Inferior parietal cortex (tissue), 1 donor: ENCODE measurements around the gene FOXRED2.
"Not testable (repeated sequence)": the region's sequence is repeated elsewhere in the genome, so short reads cannot be mapped to it uniquely, and the experiment has no call there.

ENCODE experiments used
- DNase-seq: peaks from one replicate; pipeline ENCODE4 v3.0.0-alpha.2; 2016; ENCODE audit errors: extremely low spot score

FOXRED2 gene

GRCh38 chr22:36519906-36520305 lies 13.1 kb upstream of the FOXRED2 start:
- DNase-seq = not testable (repeated sequence)

GRCh38 chr22:36514766-36515165 lies 7.9 kb upstream of the FOXRED2 start:
- DNase-seq = no peak

- DNase-seq = no peak
Measured at GRCh38 chr22:36512991-36513390, 6.2 kb upstream of the FOXRED2 start.

DNA sequence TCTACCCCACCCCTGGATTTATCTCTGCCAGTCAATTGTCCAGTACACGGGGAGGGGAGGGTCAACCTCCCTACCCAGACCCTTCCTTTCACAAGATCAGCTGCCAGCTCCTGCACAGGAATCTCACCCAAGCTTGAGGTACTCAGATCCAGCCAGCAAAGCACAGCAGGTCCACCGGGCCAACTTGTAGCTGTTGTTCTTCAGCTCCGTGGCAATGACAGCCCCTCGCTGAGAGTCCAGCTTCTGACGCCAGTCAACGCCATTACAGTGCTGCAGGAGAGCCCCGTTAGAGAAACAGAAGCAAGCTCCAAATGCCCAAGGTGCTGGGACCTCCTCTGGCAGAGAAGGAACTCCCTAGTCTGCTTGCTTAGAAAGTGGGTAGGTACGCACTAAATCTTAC lies 5.5 kb upstream of the FOXRED2 start:
- DNase-seq = no peak

- DNase-seq = peak; percentile 51
Measured at GRCh38 chr22:36510966-36511881, 4.4 kb upstream of the FOXRED2 start.

DNA sequence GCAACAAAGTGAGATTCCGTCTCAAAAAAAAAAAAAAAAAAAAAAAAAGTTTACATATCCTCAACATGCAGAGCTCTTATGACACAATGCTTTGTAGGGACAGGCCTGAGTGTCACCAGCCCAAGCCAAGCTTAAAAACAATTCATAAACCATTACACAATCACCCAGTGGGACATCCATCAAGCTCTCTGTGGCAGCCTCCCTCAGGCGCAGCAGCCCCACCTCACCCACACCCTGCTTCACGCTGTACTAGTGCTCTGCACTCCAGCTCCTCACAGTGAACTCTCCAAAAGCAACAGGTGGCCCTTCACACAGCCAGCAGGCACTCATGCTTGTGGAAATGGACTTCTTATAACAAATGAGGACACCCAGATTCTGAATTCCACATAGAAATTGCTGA lies 3.5 kb upstream of the FOXRED2 start:
- DNase-seq = no peak

DNA sequence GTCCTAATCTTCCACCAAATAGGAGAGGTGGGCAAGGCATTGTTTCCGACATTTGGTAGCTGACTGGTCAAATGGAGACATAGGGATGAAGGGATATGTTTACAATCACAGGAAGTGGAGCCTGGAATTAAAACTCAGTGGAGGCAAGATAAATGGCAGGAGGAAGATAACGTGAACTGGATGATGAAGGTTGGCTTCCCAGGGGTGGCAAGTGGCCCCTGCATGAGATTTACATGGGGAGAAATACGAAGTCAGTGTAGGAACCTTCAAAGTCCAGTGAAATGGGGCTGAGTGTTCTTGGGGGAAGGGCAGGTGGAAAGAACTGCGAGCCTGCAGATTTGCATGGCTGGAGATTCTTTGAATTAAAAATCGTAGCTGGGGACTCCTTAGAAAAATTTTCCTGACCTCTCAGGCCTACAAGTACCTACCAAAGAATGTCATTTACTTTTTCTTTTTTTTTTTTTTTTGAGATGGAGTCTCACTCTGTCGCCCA lies 724 bp upstream of the FOXRED2 start:
- no peak for DNase-seq

GRCh38 chr22:36505998-36506635 lies 723 bp downstream of the FOXRED2 start:
- no peak for DNase-seq

- no peak for DNase-seq
Measured at GRCh38 chr22:36497910-36498665, 8.8 kb downstream of the FOXRED2 start.

- no peak for DNase-seq
Measured at GRCh38 chr22:36493690-36494110, 13.1 kb downstream of the FOXRED2 start.

DNA sequence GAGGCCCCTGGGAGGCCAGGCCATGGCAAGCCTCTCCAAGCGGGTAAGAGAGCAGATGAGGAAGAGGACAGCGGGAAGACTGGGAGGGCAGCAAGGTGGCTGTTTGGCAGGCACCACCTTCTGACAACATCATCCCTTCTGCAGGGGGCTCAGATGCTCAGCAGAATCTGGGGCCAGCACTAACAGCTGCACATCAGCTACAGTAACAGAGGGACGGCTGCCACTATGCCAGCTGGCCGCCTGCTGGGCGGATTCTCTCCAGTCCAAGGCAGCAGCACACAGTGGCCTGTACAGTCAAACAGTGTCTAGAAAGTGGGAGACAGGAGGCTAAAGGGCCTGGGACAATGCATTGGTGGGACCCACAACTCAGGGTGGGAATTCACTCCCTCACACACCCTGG lies 14.7 kb downstream of the FOXRED2 start:
- no peak for DNase-seq

- no peak for DNase-seq
Measured at GRCh38 chr22:36491155-36491554, 15.7 kb downstream of the FOXRED2 start.

GRCh38 chr22:36486619-36487384 lies 20.0 kb downstream of the FOXRED2 start:
- no peak for DNase-seq

- DNase-seq = peak; percentile 95
Measured at GRCh38 chr22:36481393-36482168, 25.3 kb downstream of the FOXRED2 start, which contains the start of gene TXN2. Gene TXN2, minus strand, starts transcription at chr22:36481640. Its CDS starts 803 bp downstream, at chr22:36480837.

DNA sequence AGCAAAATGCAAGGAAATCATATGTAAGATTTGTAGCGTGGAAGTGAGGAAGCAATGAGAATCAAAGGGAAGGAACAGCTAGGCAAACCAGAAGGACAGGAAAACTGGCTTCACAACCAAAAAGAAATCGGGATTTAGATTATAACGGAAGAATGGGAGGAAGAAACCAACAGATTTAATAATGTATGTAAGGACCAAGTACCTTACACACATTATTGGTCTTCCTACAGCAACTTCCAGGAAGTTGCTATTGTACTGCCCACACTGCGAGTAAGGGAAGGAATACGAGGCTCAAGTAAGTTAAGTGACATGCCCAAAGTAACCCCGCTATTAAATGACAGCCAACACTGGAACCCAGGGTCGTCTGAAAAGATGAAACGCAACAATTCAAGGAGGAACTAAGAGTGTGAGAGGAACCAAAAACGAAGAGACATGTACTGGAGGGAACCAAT lies 25.9 kb downstream of the FOXRED2 start:
- no peak for DNase-seq

GRCh38 chr22:36478966-36479365 lies 27.9 kb downstream of the FOXRED2 start:
- DNase-seq = no peak

DNA sequence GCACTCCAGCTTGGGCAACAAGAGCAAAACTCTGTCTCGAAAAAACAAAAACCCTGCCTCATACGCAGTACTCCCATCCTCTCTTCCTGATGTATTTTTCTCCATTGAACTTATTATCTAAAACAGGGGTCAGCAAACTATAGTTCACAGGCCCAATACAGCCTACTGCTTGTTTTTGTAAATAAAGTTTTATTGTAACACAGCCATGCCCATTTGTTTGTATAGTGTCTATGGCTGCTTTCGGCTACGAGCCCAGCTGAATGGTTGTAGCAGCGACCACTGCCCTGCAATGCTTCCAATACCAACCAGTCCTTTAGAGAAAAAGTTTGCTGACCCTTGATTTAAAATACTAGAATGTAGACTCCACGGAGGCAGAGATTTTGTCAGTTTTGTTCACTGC lies 31.5 kb downstream of the FOXRED2 start:
- DNase-seq = no peak

DNA sequence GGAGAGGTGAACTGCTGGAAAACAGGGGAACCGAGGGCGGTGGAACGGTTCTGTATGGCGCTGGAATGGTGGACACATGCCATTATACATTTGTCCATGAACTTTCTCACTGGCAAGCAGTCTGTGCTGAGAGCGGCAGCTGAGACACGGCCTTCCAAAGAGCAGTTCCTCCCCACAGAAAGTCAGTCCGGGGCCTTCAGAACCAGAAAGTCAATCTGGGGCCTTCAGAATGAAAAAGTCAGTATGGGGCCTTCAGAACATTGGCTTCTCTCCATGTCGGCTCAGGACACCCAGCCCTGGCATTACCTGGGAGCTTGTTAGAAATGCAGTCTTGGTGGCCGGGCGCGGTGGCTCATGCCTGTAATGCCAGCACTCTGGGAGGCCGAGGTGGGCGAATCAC lies 34.2 kb downstream of the FOXRED2 start:
- no peak for DNase-seq

DNA sequence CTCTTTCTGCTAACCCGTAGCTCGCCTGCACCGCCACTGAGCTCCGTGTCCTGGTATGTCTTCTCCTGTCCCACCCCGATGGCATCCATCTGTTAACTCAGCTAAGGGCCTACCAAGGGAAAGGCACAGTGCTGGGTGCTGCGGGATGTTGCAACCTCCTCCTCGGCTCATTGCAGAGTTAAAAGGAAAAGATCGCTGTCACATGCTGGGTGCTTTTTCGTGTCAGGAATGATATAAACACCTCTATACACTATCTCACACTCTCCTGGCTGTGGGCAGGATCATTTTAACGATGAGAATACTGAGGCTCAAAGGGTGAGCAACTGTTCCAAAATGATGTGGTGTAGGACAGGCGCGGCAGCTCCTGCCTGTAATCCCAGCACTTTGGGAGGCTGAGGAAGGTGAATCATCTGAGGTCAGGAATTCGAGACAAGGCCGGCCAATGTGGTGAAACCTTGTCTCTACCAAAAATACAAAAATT lies 35.5 kb downstream of the FOXRED2 start:
- no peak for DNase-seq

- DNase-seq = no peak
Measured at GRCh38 chr22:36470994-36471331, 35.9 kb downstream of the FOXRED2 start.
